Trophoblast cell (in vitro differentiated cells and primary cell): ENCODE results near the gene OAS1.
A peak's percentile ranks its signal among the peaks of the same experiment; 100 is the strongest.

Source experiments
- DNase-seq, 2 donors: peaks; one replicate each; pipeline ENCODE4 v3.0.0-alpha.2; 2016
- H2AFZ ChIP-seq: 2 replicates; pipeline ENCODE4 v1.6.1; 2013; ENCODE audit warnings: low read length, moderate library complexity, mild to moderate bottlenecking; ENCODE audit not compliant: insufficient read depth, poor library complexity
- H2AK5ac ChIP-seq: 2 replicates; pipeline ENCODE4 v1.6.1; 2013; ENCODE audit warnings: mild to moderate bottlenecking, low read length
- H2BK120ac ChIP-seq: 2 replicates; pipeline ENCODE4 v1.6.1; 2013; ENCODE audit warnings: low read length, mild to moderate bottlenecking, moderate library complexity; ENCODE audit not compliant: insufficient read depth, poor library complexity
- H2BK12ac ChIP-seq: 2 replicates; pipeline ENCODE4 v1.6.1; 2013; ENCODE audit warnings: mild to moderate bottlenecking, low read length, moderate library complexity
- H2BK5ac ChIP-seq: 2 replicates; pipeline ENCODE4 v1.6.1; 2013; ENCODE audit warnings: low read length, low read depth, moderate library complexity, mild to moderate bottlenecking; ENCODE audit not compliant: poor library complexity
- H3K14ac ChIP-seq: 2 replicates; pipeline ENCODE4 v1.6.1; 2013; ENCODE audit warnings: mild to moderate bottlenecking, low read length
- H3K18ac ChIP-seq: 2 replicates; pipeline ENCODE4 v1.6.1; 2013; ENCODE audit warnings: mild to moderate bottlenecking, low read length
- H3K23ac ChIP-seq: 2 replicates; pipeline ENCODE4 v1.6.1; 2013; ENCODE audit warnings: low read length
- H3K27ac ChIP-seq: 2 replicates; pipeline ENCODE4 v1.5.1; 2013; ENCODE audit warnings: low read depth, mild to moderate bottlenecking, inconsistent platforms, low read length, moderate library complexity
- H3K27me3 ChIP-seq: 2 replicates; pipeline ENCODE4 v1.6.1; 2013; ENCODE audit warnings: inconsistent platforms, mild to moderate bottlenecking, low read length, moderate library complexity; ENCODE audit not compliant: insufficient read depth
- H3K36me3 ChIP-seq, 2 experiments: 1 replicate in 1 of 2; 2 replicates in 1 of 2; pipeline ENCODE4 v1.6.1; 2013; ENCODE audit warnings: low read length in 2 of 2, mild to moderate bottlenecking in 2 of 2, moderate library complexity in 1 of 2; ENCODE audit not compliant: insufficient read depth in 2 of 2, control insufficient read depth in 1 of 2
- H3K4ac ChIP-seq: 2 replicates; pipeline ENCODE4 v1.6.1; 2013; ENCODE audit warnings: low read depth, mild to moderate bottlenecking, low read length, moderate library complexity
- H3K4me1 ChIP-seq, 2 experiments: 1 replicate in 1 of 2; 2 replicates in 1 of 2; pipeline ENCODE4 v1.6.1; 2013; ENCODE audit warnings: low read length in 2 of 2, mild to moderate bottlenecking in 2 of 2, moderate library complexity in 1 of 2; ENCODE audit not compliant: insufficient read depth in 2 of 2, control insufficient read depth in 1 of 2
- H3K4me2 ChIP-seq: 2 replicates; pipeline ENCODE4 v1.6.1; 2013; ENCODE audit warnings: inconsistent platforms, mild to moderate bottlenecking, low read length, moderate library complexity
- H3K4me3 ChIP-seq: 2 replicates; pipeline ENCODE4 v1.5.1; 2013; ENCODE audit warnings: mild to moderate bottlenecking, low read depth, low read length, inconsistent platforms
- H3K79me1 ChIP-seq: one replicate; pipeline ENCODE4 v1.6.1; 2013; ENCODE audit warnings: low read length
- H3K79me2 ChIP-seq: 2 replicates; pipeline ENCODE4 v1.6.1; 2013; ENCODE audit warnings: low read length, mild to moderate bottlenecking; ENCODE audit not compliant: control insufficient read depth, insufficient read depth, poor library complexity
- H3K9ac ChIP-seq: 2 replicates; pipeline ENCODE4 v1.6.1; 2013; ENCODE audit warnings: mild to moderate bottlenecking, low read length
- H3K9me3 ChIP-seq: 2 replicates; pipeline ENCODE4 v1.6.1; 2013; ENCODE audit warnings: low read depth, mild to moderate bottlenecking, control low read depth, inconsistent platforms, low read length; ENCODE audit not compliant: insufficient read depth
- H4K12ac ChIP-seq: 2 replicates; pipeline ENCODE4 v1.6.1; 2013; ENCODE audit warnings: low read depth, mild to moderate bottlenecking, low read length, moderate library complexity
- H4K8ac ChIP-seq: 2 replicates; pipeline ENCODE4 v1.6.1; 2013; ENCODE audit warnings: low read depth, mild to moderate bottlenecking, low read length, moderate library complexity
- H4K91ac ChIP-seq: one replicate; pipeline ENCODE4 v1.6.1; 2013; ENCODE audit warnings: low read depth, mild to moderate bottlenecking, low read length, moderate library complexity
- WGBS: extraction: QIAGEN DNeasy Blood & Tissue Kit; methylation state at CpG from one replicate; pipeline ENCODE4 v1.1.7; 2013; ENCODE audit warnings: missing lambda C conversion rate; ENCODE audit not compliant: insufficient read length, insufficient coverage; ENCODE audit errors: extremely low coverage; 5-methylcytosine and 5-hydroxymethylcytosine counted together

OAS1 gene

GRCh38 chr12:112862636-112863290 is 44.0 kb upstream of the OAS1 start:
- no CpG with 5 or more reads among the region's 11 CpGs for WGBS
- DNase-seq: no peak
- H3K79me2 ChIP-seq: no peaks in the 10 kb centered on the region
- no peaks in the 10 kb centered on the region for H3K79me1 ChIP-seq
- H3K14ac ChIP-seq: no peak overlapping the region
- no peak overlapping the region for H3K27ac ChIP-seq
- no peak overlapping the region for H3K9ac ChIP-seq
- H4K12ac ChIP-seq: no peak overlapping the region
- no peak overlapping the region for H2AK5ac ChIP-seq
- H3K23ac ChIP-seq: no peak overlapping the region
- H3K4me3 ChIP-seq: no peak overlapping the region
- H3K36me3 ChIP-seq: no peaks in the 10 kb centered on the region
- no peak overlapping the region for H3K4ac ChIP-seq
- H2BK12ac ChIP-seq: no peak overlapping the region
- H3K18ac ChIP-seq: no peak overlapping the region
- H2BK120ac ChIP-seq: no peak overlapping the region
- no peak overlapping the region for H2BK5ac ChIP-seq
- H3K4me1 ChIP-seq: no peaks in the 10 kb centered on the region
- H2AFZ ChIP-seq: no peak overlapping the region
- H4K91ac ChIP-seq: no peak overlapping the region
- peaks cover 2% of the 10 kb centered on the region for H3K9me3 ChIP-seq
- H4K8ac ChIP-seq: no peak overlapping the region
- H3K27me3 ChIP-seq: no peaks in the 10 kb centered on the region
- H3K4me2 ChIP-seq: no peak overlapping the region

- H3K79me2 ChIP-seq: no peaks in the 10 kb centered on the region
- no peak overlapping the region for H2BK5ac ChIP-seq
- H3K4ac ChIP-seq: no peak overlapping the region
- no peak overlapping the region for H2AK5ac ChIP-seq
- H3K9ac ChIP-seq: no peak overlapping the region
- H3K4me1 ChIP-seq: no peaks in the 10 kb centered on the region
- H4K12ac ChIP-seq: no peak overlapping the region
- H4K91ac ChIP-seq: no peak overlapping the region
- DNase-seq: peak in 1 of 2 donors; percentile 57
- no peak overlapping the region for H2BK12ac ChIP-seq
- no peaks in the 10 kb centered on the region for H3K27me3 ChIP-seq
- no peaks in the 10 kb centered on the region for H3K9me3 ChIP-seq
- H3K27ac ChIP-seq: no peak overlapping the region
- H3K36me3 ChIP-seq: no peaks in the 10 kb centered on the region
- no peak overlapping the region for H2BK120ac ChIP-seq
- WGBS: no CpG with 5 or more reads among the region's 5 CpGs
- no peak overlapping the region for H3K4me3 ChIP-seq
- no peak overlapping the region for H3K14ac ChIP-seq
- H4K8ac ChIP-seq: no peak overlapping the region
- H3K4me2 ChIP-seq: no peak overlapping the region
- H2AFZ ChIP-seq: no peak overlapping the region
- no peak overlapping the region for H3K18ac ChIP-seq
- no peaks in the 10 kb centered on the region for H3K79me1 ChIP-seq
- no peak overlapping the region for H3K23ac ChIP-seq
These were observed 38.2 kb upstream of the OAS1 start for GRCh38 chr12:112868459-112869041.

GRCh38 chr12:112869091-112869490 is 37.7 kb upstream of the OAS1 start:
- WGBS: no CpG with 5 or more reads among the region's 2 CpGs
- H2AFZ ChIP-seq: no peak overlapping the region
- H3K4me1 ChIP-seq: no peaks in the 10 kb centered on the region
- H4K12ac ChIP-seq: no peak overlapping the region
- no peak overlapping the region for H3K4me2 ChIP-seq
- no peak for DNase-seq
- no peaks in the 10 kb centered on the region for H3K36me3 ChIP-seq
- no peaks in the 10 kb centered on the region for H3K9me3 ChIP-seq
- no peak overlapping the region for H3K4me3 ChIP-seq
- H4K91ac ChIP-seq: no peak overlapping the region
- H3K18ac ChIP-seq: no peak overlapping the region
- no peak overlapping the region for H2BK120ac ChIP-seq
- H3K23ac ChIP-seq: no peak overlapping the region
- H3K14ac ChIP-seq: no peak overlapping the region
- H2BK5ac ChIP-seq: no peak overlapping the region
- no peak overlapping the region for H2AK5ac ChIP-seq
- no peak overlapping the region for H2BK12ac ChIP-seq
- no peaks in the 10 kb centered on the region for H3K79me1 ChIP-seq
- no peak overlapping the region for H3K9ac ChIP-seq
- no peak overlapping the region for H3K27ac ChIP-seq
- H4K8ac ChIP-seq: no peak overlapping the region
- H3K4ac ChIP-seq: no peak overlapping the region
- no peaks in the 10 kb centered on the region for H3K27me3 ChIP-seq
- H3K79me2 ChIP-seq: no peaks in the 10 kb centered on the region

DNA sequence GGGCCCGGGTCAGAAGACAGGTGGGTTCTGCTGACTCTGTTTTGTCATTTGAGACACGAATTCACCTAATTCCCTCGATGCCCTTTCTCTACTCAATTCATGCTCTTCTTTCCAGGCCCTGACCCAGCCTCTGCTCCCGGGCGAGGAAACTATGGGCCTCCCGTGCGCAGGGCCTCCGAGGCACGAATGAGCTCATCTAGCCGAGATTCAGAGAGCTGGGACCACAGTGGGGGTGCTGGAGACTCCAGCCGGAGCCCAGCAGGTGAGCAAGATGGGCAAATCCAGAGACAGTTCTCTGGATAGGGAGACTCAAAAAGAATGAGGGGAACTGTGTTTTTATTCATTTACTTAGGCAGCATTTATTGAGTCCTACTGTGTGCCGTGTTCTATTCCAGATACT is 37.0 kb upstream of the OAS1 start:
- Histone ChIP-seq H4K12ac (no peak overlapping the region), H3K14ac (no peak overlapping the region), H3K27ac (no peak overlapping the region), H3K4me2 (no peak overlapping the region), H3K36me3 (no peaks in the 10 kb centered on the region), H2BK5ac (no peak overlapping the region), H4K8ac (no peak overlapping the region), H3K18ac (no peak overlapping the region), H3K4me3 (no peak overlapping the region), H2BK12ac (no peak overlapping the region), H3K9ac (no peak overlapping the region), H2AFZ (no peak overlapping the region), H3K9me3 (no peaks in the 10 kb centered on the region), H2BK120ac (no peak overlapping the region), H3K27me3 (no peaks in the 10 kb centered on the region), H3K79me2 (no peaks in the 10 kb centered on the region), H4K91ac (no peak overlapping the region), H3K23ac (no peak overlapping the region), H2AK5ac (no peak overlapping the region), H3K4me1 (no peaks in the 10 kb centered on the region), H3K79me1 (no peaks in the 10 kb centered on the region), H3K4ac (no peak overlapping the region)
- DNase-seq: no peak
- WGBS: no CpG with 5 or more reads among the region's 12 CpGs
